ENCODE measurements around the gene CLUH. TPM values are rescaled to one million over a fixed set of nuclear protein-coding genes. Genes with fewer than 3 reads are reported as not detected.

Gene CLUH
- polyA plus RNA-seq, 2 of the 4 experiments (the other 2 are of a cell fraction) = 23.6 to 93.1 TPM

DNA sequence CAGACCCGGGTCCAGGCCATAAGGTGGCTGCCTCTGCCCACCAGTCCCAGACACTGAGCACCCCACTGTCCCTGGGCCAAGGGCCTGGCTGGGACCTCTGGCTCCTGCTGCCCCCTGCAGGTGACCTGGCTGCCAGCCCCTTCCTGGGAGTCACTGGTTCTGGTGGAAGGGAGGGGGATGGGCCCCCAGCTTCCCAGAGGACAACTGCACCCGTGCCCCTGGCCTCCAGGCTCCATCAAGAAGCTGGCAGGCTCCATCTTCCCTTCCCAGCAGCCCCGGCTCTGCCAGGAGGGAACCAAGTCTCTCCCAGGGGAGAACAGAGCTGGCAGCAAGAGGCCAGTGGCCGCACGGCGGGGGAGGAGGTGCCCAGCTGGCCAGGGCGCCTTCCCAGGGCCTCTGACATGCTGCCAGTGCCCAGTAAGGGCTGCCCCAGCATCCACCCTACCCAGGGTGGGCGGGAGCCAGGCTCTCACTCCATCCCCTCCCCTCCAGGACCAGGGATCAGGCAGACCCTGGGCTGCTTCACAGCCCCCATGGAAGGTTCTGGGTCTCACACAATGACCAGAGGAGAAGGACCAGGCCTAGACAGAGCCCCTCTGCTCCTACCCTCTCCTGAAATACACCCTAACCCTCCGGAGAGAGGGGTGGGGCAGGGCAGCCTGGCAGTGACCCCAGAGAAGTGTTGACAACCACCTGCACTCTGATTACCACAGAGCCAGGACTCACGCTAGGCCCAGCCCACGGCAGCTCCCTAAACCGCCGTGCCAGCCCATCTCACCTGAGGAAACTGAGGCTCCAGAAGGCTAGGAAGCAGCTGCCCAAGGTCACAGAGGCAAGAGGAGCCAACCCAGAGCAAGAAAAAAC is 3.6 kb downstream of the CLUH start:
- peak; percentile 61 to 76 for DNase-seq (ENCODE audit: low read depth in 1 of 2, low spot score in 1 of 2)
- Histone ChIP-seq H3K4me1 (peaks cover 56% of the 10 kb centered on the region), H3K4me3 (no peak overlapping the region), H3K9me3 (no peaks in the 10 kb centered on the region), H3K4me2 (peak overlapping the region; percentile 95), H3K27ac (peak overlapping the region; percentile 8 to 95; a peak in 3 of 6 replicates)
- no peak for FAIRE-seq
- CTCF ChIA-PET = interaction anchor here (0.6 to 3.6 kb wide), 13 partner anchors 11 to 278 kb away, joined by 3 to 24 read pairs (median 4); no protein-coding TSS in a partner anchor
- peak in 1 of 2 experiments; percentile 42; a peak in 3 of 6 replicates for ATAC-seq
- TF ChIP-seq ESRRA (IDR thresholded peaks at IDR 0.05; ENCODE audit: borderline replicate concordance, low read length) (no peak), SMC3 (IDR thresholded peaks at IDR 0.05) (0 out of 3 replicates have a peak, but pooled peaks have one; percentile 19), NPAS2 (CRISPR knock-in tag; IDR thresholded peaks at IDR 0.05; ENCODE audit: borderline replicate concordance) (no peak), ZFP36 (IDR thresholded peaks at IDR 0.05; ENCODE audit: borderline replicate concordance, partially characterized antibody) (no peak), RAD21 (conservative IDR thresholded peaks at IDR 0.05 in 1 of 2, IDR thresholded peaks at IDR 0.05 in 1 of 2) (peak; percentile 52 to 59; a peak in 4 of 5 replicates), FOSB (CRISPR knock-in tag; IDR thresholded peaks at IDR 0.05) (no peak)
- TF ChIP-seq, protein P1, sequence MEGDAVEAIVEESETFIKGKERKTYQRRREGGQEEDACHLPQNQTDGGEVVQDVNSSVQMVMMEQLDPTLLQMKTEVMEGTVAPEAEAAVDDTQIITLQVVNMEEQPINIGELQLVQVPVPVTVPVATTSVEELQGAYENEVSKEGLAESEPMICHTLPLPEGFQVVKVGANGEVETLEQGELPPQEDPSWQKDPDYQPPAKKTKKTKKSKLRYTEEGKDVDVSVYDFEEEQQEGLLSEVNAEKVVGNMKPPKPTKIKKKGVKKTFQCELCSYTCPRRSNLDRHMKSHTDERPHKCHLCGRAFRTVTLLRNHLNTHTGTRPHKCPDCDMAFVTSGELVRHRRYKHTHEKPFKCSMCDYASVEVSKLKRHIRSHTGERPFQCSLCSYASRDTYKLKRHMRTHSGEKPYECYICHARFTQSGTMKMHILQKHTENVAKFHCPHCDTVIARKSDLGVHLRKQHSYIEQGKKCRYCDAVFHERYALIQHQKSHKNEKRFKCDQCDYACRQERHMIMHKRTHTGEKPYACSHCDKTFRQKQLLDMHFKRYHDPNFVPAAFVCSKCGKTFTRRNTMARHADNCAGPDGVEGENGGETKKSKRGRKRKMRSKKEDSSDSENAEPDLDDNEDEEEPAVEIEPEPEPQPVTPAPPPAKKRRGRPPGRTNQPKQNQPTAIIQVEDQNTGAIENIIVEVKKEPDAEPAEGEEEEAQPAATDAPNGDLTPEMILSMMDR (IDR thresholded peaks at IDR 0.05) = peak; percentile 41; the same call in 2 of the 3 replicates
- TF ChIP-seq, protein P2, sequence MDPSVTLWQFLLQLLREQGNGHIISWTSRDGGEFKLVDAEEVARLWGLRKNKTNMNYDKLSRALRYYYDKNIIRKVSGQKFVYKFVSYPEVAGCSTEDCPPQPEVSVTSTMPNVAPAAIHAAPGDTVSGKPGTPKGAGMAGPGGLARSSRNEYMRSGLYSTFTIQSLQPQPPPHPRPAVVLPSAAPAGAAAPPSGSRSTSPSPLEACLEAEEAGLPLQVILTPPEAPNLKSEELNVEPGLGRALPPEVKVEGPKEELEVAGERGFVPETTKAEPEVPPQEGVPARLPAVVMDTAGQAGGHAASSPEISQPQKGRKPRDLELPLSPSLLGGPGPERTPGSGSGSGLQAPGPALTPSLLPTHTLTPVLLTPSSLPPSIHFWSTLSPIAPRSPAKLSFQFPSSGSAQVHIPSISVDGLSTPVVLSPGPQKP (IDR thresholded peaks at IDR 0.05; ENCODE audit: low read depth, low read length) = no peak
- POLR2A ChIA-PET = interaction anchor here (1.1 kb wide), 1 partner anchor 21 kb away, joined by 3 read pairs; no protein-coding TSS in a partner anchor
- WGBS (ENCODE audit: missing lambda C conversion rate) = 73% methylated on average over 12 of the region's 13 CpGs

- no peak overlapping the region for H3K4me2 ChIP-seq
- no peak for FAIRE-seq
- peaks cover 48% of the 10 kb centered on the region for H3K4me1 ChIP-seq
- DNase-seq (ENCODE audit: low read depth in 1 of 2, low spot score in 1 of 2) = no peak
- 88% methylated on average over 18 of the region's 21 CpGs for WGBS (ENCODE audit: missing lambda C conversion rate)
- TF ChIP-seq ZNF302 (CRISPR knock-in tag; IDR thresholded peaks at IDR 0.05) = no peak
- no peak for TF ChIP-seq MAZ (IDR thresholded peaks at IDR 0.05; ENCODE audit: borderline replicate concordance, low read depth, low read length)
- TF ChIP-seq TFCP2L1 (CRISPR knock-in tag; IDR thresholded peaks at IDR 0.05) = no peak
- TF ChIP-seq CHD2 (IDR thresholded peaks at IDR 0.05; ENCODE audit: low read length, partially characterized antibody) = no peak
- no peak for TF ChIP-seq FOSB (CRISPR knock-in tag; IDR thresholded peaks at IDR 0.05)
- TF ChIP-seq FOSL2 (IDR thresholded peaks at IDR 0.05) = no peak
- TF ChIP-seq FOSL2 (CRISPR knock-in tag; IDR thresholded peaks at IDR 0.05) = no peak
- TF ChIP-seq POLR2A (IDR thresholded peaks at IDR 0.05; ENCODE audit: low read length) = no peak
- no peak for TF ChIP-seq JUN (IDR thresholded peaks at IDR 0.05)
- TF ChIP-seq FOXS1 (CRISPR knock-in tag; IDR thresholded peaks at IDR 0.05) = no peak
- TF ChIP-seq, protein P3, sequence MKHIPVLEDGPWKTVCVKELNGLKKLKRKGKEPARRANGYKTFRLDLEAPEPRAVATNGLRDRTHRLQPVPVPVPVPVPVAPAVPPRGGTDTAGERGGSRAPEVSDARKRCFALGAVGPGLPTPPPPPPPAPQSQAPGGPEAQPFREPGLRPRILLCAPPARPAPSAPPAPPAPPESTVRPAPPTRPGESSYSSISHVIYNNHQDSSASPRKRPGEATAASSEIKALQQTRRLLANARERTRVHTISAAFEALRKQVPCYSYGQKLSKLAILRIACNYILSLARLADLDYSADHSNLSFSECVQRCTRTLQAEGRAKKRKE (CRISPR knock-in tag; IDR thresholded peaks at IDR 0.05; ENCODE audit: low read depth) = no peak
- no peak for TF ChIP-seq HOXB13 (CRISPR knock-in tag; IDR thresholded peaks at IDR 0.05; ENCODE audit: low read depth)
- ATAC-seq = no peak
- H3K4me3 ChIP-seq = no peak overlapping the region
- POLR2A ChIA-PET = interaction anchor here (1.1 kb wide), 1 partner anchor 20 kb away, joined by 3 read pairs; no protein-coding TSS in a partner anchor
- CTCF ChIA-PET = interaction anchor here (0.7 to 3.6 kb wide), 12 partner anchors 11 to 291 kb away, joined by 3 to 24 read pairs (median 3); no protein-coding TSS in a partner anchor
- H3K27ac ChIP-seq = peak overlapping the region in 1 of 2 experiments; percentile 95; a peak in 1 of 6 replicates
- H3K9me3 ChIP-seq = no peaks in the 10 kb centered on the region
Measured at GRCh38 chr17:2706911-2707510, 4.6 kb downstream of the CLUH start.

All from A549 (cell line).